Activated B cell treated with CpG ODN at 0.5 μM for 24 hours (primary cell): ENCODE measurements around the gene PMS1. TPM values are rescaled to one million over a fixed set of nuclear protein-coding genes. Genes with fewer than 3 reads are reported as not detected.
A peak's percentile ranks its signal among the peaks of the same experiment; 100 is the strongest.

Source experiments
- ATAC-seq: fragments of 200-7000 bp; cut with Tn5 transposase; one replicate; pipeline ENCODE4 v1.10.0; 2021; ENCODE audit warnings: low read depth, mild to moderate bottlenecking, moderate library complexity
- CTCF ChIA-PET: fragments of 350-600 bp; sonication (Branson Sonifier 250); formaldehyde crosslinking; loops from one replicate; lab custom pipeline; 2021; ENCODE audit warnings: antibody characterized with exemption; lab: Charles Lee
- POLR2A ChIA-PET: fragments of 350-600 bp; sonication (Branson Sonifier 250); formaldehyde crosslinking; loops from one replicate; lab custom pipeline; 2021; ENCODE audit warnings: antibody characterized with exemption; lab: Charles Lee
- DNase-seq: peaks from one replicate; pipeline ENCODE4 v3.0.0; 2022
- H3K27ac Mint-ChIP-seq: one replicate; pipeline ENCODE4 v1.8.0; 2020; ENCODE audit warnings: mixed read lengths
- H3K27me3 Mint-ChIP-seq: one replicate; pipeline ENCODE4 v1.8.0; 2021; ENCODE audit warnings: mixed read lengths
- H3K36me3 Mint-ChIP-seq: one replicate; pipeline ENCODE4 v1.8.0; 2021; ENCODE audit warnings: low read depth, mixed read lengths
- H3K4me1 Mint-ChIP-seq: one replicate; pipeline ENCODE4 v1.8.0; 2021; ENCODE audit warnings: mixed read lengths
- H3K4me3 Mint-ChIP-seq: one replicate; pipeline ENCODE4 v1.8.0; 2020; ENCODE audit warnings: mild to moderate bottlenecking, mixed read lengths
- H3K9me3 Mint-ChIP-seq: one replicate; pipeline ENCODE4 v1.8.0; 2020; ENCODE audit warnings: mixed read lengths
- intact Hi-C: fragments of 100-400 bp; cut with micrococcal nuclease; formaldehyde crosslinking; loops from one replicate; pipeline ENCODE4 v1.15.1; 2024
- total RNA-seq: library from RNA; stranded (reverse); gene quantifications from 2 replicates; pipeline ENCODE4 v1.2.3, GENCODE V29; 2022
- TF ChIP-seq, protein P1 (sequence below): fragments of 200-600 bp; IDR thresholded peaks from one replicate; pipeline ENCODE4 v1.8.0; 2022; ENCODE audit warnings: antibody characterized with exemption, mild to moderate bottlenecking

The PMS1 gene
- total RNA-seq, 1 donor from 2014 or later: 39.0 TPM

DNA sequence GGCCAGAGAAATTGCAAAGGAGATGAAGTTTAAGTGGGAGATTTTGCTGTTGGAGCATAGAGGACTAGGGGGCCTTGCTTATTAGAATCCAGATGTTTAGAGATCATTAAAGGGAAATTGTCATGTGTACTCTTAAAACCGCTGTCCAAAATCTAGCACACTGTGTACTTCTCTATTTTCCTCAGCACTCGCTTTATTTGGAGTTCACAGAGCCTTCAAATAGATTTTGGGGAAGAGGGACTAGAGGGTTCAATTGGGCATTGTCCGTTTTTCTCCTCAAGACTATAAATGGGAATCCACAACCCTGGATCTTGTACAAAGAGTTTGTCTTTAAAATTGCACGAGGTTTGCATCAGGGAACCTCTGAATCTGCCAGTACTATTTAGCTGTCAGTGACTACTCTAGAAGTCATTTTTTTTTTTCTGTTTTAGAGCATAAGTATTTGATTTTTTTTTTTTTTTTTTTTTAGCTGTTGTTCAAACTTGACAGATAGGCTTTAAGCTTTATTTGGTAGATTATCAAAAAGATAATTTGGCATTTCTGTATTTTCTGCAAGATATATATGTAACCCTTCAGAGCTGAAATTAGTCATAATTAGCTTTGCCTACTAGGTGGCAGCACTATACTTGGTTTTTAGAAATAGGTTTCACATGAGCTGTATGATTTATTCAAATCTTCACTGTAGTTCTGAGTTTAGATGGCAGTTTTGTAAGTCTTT lies 14.2 kb downstream of the PMS1 start:
- DNase-seq: no peak
- H3K4me1 Mint-ChIP-seq: peaks cover 5% of the 10 kb centered on the region
- no peaks in the 10 kb centered on the region for H3K9me3 Mint-ChIP-seq
- peaks cover 51% of the 10 kb centered on the region for H3K36me3 Mint-ChIP-seq
- ATAC-seq: peak; percentile 45
- CTCF ChIA-PET: interaction anchor here (0.8 to 1.8 kb wide), 8 partner anchors 12 to 274 kb away, joined by 3 to 15 read pairs (median 3); partner anchors contain the start of gene OSGEPL1
- POLR2A ChIA-PET: interaction anchor here (0.7 kb wide), 2 partner anchors 109 to 1017 kb away, joined by 3 to 7 read pairs; no protein-coding TSS in a partner anchor
- no peak overlapping the region for H3K4me3 Mint-ChIP-seq
- H3K27ac Mint-ChIP-seq: no peak overlapping the region
- TF ChIP-seq, protein P1, sequence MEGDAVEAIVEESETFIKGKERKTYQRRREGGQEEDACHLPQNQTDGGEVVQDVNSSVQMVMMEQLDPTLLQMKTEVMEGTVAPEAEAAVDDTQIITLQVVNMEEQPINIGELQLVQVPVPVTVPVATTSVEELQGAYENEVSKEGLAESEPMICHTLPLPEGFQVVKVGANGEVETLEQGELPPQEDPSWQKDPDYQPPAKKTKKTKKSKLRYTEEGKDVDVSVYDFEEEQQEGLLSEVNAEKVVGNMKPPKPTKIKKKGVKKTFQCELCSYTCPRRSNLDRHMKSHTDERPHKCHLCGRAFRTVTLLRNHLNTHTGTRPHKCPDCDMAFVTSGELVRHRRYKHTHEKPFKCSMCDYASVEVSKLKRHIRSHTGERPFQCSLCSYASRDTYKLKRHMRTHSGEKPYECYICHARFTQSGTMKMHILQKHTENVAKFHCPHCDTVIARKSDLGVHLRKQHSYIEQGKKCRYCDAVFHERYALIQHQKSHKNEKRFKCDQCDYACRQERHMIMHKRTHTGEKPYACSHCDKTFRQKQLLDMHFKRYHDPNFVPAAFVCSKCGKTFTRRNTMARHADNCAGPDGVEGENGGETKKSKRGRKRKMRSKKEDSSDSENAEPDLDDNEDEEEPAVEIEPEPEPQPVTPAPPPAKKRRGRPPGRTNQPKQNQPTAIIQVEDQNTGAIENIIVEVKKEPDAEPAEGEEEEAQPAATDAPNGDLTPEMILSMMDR: no peak
- H3K27me3 Mint-ChIP-seq: no peaks in the 10 kb centered on the region
- intact Hi-C loops: loop anchor here (1.0 to 2.0 kb wide), 2 partner anchors 272 to 478 kb away; no protein-coding TSS in a partner anchor

DNA sequence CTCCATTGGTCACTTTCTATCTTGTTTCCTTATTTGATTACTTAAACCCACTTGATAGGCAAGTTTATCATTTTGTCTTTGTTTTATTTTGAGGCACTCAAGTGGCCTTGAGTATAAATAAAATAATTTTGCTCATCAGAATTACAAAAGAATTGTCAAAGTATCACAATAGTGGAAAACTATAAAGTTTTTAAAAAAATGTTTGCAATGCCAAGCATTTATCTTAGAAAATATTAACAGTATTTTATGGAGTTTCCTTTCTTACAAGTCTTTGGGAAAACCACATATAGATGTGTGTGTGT lies 14.7 kb downstream of the PMS1 start:
- CTCF ChIA-PET: interaction anchor here (0.8 to 1.8 kb wide), 8 partner anchors 11 to 274 kb away, joined by 3 to 15 read pairs (median 3); partner anchors contain the start of gene OSGEPL1
- TF ChIP-seq, protein P1: no peak
- POLR2A ChIA-PET: interaction anchor here (0.7 kb wide), 2 partner anchors 108 to 1016 kb away, joined by 3 to 7 read pairs; no protein-coding TSS in a partner anchor
- DNase-seq (no peak), ATAC-seq (no peak)
- no peaks in the 10 kb centered on the region for H3K9me3 Mint-ChIP-seq
- intact Hi-C loops: loop anchor here (2.0 kb wide), 1 partner anchor 478 kb away; no protein-coding TSS in a partner anchor
- no peaks in the 10 kb centered on the region for H3K27me3 Mint-ChIP-seq
- no peak overlapping the region for H3K27ac Mint-ChIP-seq
- H3K36me3 Mint-ChIP-seq: peaks cover 50% of the 10 kb centered on the region
- H3K4me3 Mint-ChIP-seq: no peak overlapping the region
- H3K4me1 Mint-ChIP-seq: peaks cover 5% of the 10 kb centered on the region

DNA sequence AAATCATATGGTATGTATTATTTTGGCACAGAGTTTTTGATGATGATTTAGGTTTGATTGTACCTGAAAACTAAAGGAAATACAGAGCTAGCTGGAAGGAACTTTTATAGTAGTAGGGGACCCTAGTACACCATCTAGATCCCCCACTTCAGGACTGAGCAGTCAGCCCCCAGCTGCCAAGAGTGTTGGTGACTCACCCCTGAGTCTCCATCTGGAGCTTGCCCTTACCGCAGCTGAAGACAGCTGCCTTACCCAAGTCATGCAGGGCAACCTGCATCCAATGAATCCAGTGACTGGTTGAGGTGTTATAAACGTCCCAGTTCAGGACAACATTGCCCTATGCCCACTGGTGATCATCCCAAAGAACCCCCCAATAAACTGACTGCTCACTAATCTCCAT lies 15.3 kb downstream of the PMS1 start:
- H3K27me3 Mint-ChIP-seq: no peaks in the 10 kb centered on the region
- no peak overlapping the region for H3K4me3 Mint-ChIP-seq
- no peaks in the 10 kb centered on the region for H3K9me3 Mint-ChIP-seq
- DNase-seq (no peak), ATAC-seq (no peak)
- H3K4me1 Mint-ChIP-seq: peaks cover 5% of the 10 kb centered on the region
- TF ChIP-seq, protein P1: no peak
- peaks cover 50% of the 10 kb centered on the region for H3K36me3 Mint-ChIP-seq
- no peak overlapping the region for H3K27ac Mint-ChIP-seq
- ChIA-PET CTCF (interaction anchor here (0.7 to 1.3 kb wide), 2 partner anchors 266 to 275 kb away, joined by 3 to 4 read pairs; no protein-coding TSS in a partner anchor), POLR2A (no interaction called here)
- intact Hi-C loops: loop anchor here (2.0 kb wide), 1 partner anchor 477 kb away; no protein-coding TSS in a partner anchor

DNA sequence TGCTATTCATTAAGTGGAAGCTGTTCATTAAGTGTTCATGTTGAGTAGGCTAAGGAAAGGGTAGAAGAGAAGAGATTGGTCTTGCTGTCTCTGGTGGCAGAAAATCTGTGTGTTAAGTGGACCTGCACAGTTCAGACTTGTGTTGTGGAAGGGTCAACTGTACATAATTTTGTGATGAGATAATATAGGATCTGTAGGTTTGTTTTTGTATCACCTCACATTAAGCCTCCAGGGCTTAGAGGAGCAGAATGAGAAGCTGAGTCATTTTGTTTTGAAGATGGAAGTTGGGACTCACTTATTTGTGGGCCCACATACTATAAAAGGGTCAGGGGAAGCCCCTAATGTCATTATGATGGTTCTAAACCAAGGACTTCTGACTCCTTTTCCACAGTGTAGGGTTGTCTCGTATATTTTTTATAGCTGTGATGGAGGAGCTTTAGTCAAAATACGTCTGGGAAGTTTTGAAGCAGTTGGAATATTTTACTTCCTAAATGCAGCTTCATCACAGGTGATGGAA lies 18.2 kb downstream of the PMS1 start:
- H3K36me3 Mint-ChIP-seq: peaks cover 40% of the 10 kb centered on the region
- no peak overlapping the region for H3K27ac Mint-ChIP-seq
- H3K9me3 Mint-ChIP-seq: no peaks in the 10 kb centered on the region
- ATAC-seq (no peak), DNase-seq (no peak)
- H3K27me3 Mint-ChIP-seq: no peaks in the 10 kb centered on the region
- H3K4me1 Mint-ChIP-seq: peaks cover 5% of the 10 kb centered on the region
- TF ChIP-seq, protein P1: no peak
- intact Hi-C loops: no loop called here
- POLR2A ChIA-PET: no interaction called here
- CTCF ChIA-PET: interaction anchor here (0.9 kb wide), 1 partner anchor 51 kb away, joined by 3 read pairs; no protein-coding TSS in a partner anchor
- no peak overlapping the region for H3K4me3 Mint-ChIP-seq

DNA sequence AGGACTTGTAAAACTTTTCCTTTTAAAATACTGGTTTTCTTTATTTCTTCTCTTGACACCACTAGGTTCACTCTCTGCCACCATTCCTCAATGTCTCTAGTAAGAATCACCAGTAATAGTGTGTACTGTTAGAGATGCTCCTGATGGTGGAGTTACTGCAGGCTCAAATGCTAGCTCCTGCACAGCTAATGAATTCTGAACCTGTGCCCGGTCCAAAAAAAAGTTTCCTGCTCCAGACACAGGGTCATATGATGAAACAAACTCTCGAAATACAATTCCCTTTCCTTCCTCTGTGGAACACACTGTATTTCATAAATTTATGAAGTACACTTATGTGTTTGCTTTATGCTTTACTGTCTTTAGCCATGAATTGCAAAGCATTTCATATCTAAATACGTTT lies 19.2 kb downstream of the PMS1 start:
- H3K27ac Mint-ChIP-seq: no peak overlapping the region
- no peaks in the 10 kb centered on the region for H3K9me3 Mint-ChIP-seq
- ChIA-PET POLR2A (no interaction called here), CTCF (no interaction called here)
- DNase-seq: no peak
- intact Hi-C loops: no loop called here
- ATAC-seq: no peak
- H3K4me1 Mint-ChIP-seq: peaks cover 5% of the 10 kb centered on the region
- no peaks in the 10 kb centered on the region for H3K27me3 Mint-ChIP-seq
- H3K36me3 Mint-ChIP-seq: peaks cover 37% of the 10 kb centered on the region
- H3K4me3 Mint-ChIP-seq: no peak overlapping the region
- TF ChIP-seq, protein P1: no peak
